Measurements from ENCODE around the gene GNG8.

- no peak for TF ChIP-seq POLR2A (IDR thresholded peaks at IDR 0.05; ENCODE audit: low read length)
- no peak for TF ChIP-seq GATA1 (IDR thresholded peaks at IDR 0.05; ENCODE audit: low read depth, low read length)
These were observed 9.6 kb downstream of the GNG8 start for GRCh38 chr19:46626446-46626845.
